B cell (primary cell): Measurements from ENCODE around the gene STX2.

Experiments used
- CTCF ChIP-seq: fragments of 200-600 bp; IDR thresholded peaks from one replicate; pipeline ENCODE4 v1.8.0; 2022; ENCODE audit warnings: antibody characterized with exemption, mild to moderate bottlenecking
- EZH2 ChIP-seq: IDR thresholded peaks from 2 replicates; pipeline ENCODE4 v1.6.1; 2012; ENCODE audit warnings: borderline replicate concordance, low read depth, mild to moderate bottlenecking, moderate library complexity, low read length; ENCODE audit not compliant: insufficient read depth, poor library complexity, severe bottlenecking

- TF ChIP-seq CTCF (no peak), EZH2 (no peak)
Measured at GRCh38 chr12:130743606-130744005, 95.4 kb downstream of the STX2 start.
